NCI-H774 (cell line): ENCODE results near the gene BOLA3.
"Not testable (repeated sequence)": the region's sequence is repeated elsewhere in the genome, so short reads cannot be mapped to it uniquely, and the experiment has no call there.

Source experiments
- DNase-seq: peaks from one replicate; lab custom pipeline; 2025; lab: John Stamatoyannopoulos, UW

The BOLA3 gene

DNA sequence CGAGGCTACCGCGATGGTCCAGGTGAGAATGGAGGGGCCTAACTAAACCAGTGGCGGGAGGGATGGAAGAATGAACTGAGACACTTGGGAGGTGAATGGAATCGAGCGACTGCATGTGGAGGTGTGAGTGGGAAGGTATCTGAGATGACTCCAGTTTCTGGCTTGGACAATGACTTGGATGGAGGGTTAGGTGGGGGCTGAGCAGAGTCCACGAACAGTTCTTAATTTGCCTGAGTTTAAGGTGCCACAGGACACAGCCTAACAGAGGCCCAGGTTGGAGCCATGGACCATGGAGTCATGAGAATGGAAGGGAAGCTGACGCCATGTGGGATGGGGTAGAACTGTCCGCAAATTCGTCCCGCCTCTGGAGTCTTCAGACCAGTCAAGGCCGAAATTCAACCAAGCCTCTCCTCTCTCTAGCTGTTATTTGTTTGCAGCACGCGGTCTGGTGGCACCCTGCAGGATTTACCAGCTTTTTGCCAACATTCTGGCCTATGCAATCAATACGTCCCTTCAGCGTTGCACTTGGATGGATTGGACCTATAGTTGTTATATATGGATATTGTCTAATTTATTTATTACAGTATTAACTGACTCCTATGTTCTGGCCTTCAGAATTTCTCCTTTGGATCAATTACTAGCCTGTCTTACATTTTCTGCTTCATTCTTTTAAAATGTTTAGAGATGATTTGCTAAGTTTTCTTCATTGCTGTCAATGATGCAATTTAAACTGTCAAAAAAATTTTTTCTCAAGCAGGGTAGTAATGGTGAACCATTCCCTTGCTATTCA, 940 bp upstream of the BOLA3 start:
- DNase-seq: no peak

DNA sequence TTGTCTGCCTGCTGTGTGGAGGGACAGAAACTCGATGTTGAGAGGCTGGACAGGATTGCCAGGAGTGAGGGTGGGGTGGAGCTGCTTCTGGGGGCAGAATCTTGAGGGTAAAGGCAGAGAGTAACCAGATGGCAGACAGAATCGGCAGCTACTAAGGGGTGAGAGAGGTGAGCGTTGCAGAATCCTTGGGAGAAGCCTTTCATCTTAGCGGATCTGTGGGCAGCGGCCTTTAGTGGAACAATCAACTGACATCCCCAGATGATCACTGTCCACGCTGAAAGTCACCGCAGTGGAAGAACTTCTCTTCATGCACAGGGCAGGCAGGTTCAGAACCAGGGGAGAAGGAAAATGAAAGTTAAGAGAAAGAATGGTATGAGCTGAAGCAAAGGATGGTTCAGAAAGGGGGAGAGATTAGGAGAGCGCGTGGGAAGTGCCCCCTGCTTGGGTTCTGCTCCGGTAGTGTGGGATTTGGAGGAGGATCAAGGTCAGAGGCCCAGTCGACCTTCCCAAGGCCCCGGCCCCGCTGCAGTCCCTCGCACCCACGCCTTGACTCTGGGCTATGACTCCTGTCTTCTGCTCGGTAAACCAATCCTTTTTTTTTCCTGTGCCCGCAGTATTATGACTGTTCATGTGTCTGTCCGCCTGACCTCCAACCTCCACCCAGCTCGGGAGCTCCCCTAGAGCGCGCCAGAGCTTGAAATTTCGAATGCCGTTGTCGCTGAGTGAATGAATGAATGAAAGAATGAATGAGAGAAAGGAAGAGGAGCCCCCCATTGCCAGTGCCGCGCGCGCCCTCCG, 584 bp downstream of the BOLA3 start:
- no peak for DNase-seq

DNA sequence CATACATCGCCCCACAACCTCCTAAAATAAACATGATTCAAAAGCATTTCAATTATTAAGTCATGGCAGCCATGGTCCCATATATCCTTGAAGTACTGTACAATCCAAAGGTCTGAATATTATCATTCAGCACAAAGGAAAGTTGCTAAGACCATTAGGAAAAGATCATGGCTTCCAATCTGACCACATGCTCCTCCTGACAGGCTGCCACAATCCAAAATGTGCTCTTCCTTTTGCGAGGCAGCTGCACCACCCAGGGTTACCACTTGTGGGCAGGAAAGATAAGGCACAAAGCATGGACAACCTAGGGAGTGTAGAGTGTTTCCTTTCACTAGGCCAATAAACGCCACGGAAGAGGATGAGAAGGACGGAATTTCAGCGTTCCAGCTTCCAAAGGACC, 5.4 kb downstream of the BOLA3 start:
- no peak for DNase-seq

DNA sequence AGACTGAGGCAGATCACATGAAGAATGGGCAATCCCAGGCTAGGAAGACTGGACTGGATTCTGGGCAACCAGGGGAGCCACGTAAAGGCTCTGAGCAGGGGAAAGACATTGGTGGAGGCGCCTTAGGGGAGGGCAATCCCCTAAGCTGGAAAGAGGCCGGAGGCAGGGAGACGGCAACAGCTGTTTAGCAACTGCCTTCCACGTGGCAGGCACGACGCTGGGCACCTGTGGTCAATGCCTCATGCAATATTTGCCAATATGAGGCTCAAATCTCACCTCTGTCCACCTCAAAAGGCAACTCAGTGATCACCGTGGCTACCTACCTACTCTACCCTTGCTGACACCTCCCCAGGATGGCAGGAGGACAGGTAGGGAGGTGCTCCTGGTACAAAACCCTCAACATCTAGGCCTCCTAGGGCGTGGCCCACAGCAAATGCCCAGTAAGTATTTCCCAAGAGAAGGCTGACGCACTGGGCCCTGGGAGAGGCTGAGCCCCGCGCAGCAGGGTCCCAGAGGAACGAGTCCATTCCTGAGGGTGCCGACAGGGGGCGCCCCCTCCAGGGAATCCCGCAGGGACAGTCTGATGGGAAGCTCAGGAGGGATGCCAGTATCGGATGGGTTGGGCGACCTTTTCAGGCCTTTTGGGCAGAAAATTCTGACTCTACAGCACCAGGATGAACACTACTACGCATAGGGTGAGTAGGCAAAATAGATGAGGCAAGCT, 8.9 kb downstream of the BOLA3 start:
- no peak for DNase-seq

DNA sequence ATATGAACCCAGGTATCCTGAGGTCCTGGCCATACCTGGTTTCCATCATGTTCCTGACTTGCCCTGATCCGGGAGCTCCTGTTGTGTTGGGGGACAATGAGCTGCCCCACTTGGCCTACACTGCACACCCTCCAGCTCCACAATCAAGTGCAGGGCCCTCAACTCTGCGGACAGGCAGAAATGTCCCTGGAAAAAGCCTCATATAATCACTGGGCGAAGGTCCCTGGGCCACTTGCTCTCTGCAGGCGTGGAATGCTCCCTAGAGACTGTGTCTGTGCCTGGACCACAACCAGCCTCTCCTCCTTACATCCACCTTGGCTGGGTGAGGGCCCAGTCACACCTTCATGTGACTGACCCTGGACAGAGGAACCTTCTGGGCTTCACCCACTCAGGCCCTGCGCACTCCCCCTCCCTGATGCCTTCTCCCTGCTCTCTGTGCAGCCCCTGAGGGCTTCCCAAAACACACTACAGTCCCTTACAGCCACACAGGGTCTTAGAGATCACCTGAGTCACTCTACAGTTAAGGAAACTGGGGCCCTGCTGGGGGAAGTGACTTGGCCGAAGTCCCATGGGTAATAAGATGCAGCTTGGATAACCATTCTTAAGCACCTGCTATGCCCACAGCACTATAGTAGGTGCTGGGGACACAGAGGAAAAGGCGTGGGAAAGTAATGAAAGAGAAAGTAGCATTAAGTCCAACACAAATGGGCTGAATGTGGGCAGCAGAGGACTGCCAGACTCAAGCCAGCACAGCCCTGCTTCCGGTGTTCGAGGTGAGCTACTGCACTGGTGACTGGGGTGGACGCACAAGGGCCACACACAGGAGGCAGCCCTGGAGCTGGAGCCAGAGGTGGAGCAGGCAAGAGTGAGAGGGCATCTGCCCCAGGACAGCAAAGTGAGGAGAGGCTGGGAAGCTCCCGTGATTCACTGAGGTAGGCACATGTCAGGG, 9.8 kb downstream of the BOLA3 start:
- DNase-seq: no peak

DNA sequence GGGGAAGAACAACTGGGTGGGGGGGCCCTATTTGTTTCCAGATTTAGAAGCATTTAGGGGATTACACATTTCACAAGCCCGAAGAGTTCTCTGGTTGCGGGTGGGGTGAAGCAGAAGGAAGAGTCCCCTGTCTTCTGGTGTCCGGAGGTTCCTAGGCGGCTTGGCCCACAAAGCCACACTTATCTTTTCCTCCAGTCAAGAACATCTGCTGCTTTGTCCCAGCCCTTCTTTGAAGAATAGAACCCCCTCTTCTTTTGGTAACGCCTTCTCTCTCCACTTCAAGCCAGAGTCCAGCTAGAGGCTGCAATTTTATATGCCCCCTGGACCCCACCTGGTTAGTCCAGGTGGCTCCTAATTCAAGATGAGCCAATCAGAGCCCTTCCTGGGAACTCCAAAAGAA, 15.8 kb downstream of the BOLA3 start:
- no peak for DNase-seq

DNA sequence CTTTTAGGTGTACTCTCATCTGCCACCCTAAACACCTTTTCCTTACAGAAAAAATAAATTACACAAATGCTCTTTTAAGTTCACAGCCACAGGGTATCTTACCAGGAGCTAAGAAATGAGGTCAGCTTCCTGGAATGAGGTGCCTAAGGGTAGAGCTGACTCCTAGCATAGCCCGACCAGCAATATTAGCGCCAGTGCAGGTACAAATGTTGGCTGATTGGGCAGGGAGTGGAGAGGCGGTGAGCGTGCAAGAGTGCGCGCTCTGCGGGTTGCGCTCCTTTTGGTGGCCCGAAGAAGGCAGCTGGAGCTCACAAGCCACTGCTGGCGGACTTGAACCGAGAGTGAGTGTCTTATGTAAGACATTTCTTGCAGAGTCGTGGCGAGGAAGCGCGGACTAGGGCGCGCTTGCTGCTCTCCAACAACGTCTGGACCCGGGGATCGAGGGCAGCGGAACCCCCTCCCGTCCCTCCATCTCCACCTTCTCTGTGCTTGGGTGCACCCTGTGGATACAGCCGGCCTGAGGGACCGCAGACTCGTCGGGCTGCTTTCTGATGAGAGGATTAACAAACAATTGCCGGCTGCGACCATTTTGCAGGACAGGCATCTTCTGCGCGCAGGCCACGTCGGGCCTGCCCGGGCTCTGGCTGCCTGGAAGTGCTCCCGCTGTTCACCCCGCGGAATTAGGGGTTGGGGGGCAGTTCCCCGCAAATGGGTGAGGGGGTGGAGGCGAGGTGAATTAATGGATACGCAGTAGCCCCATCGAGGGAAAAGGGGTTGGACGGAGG, 17.3 kb downstream of the BOLA3 start:
- DNase-seq: no peak

DNA sequence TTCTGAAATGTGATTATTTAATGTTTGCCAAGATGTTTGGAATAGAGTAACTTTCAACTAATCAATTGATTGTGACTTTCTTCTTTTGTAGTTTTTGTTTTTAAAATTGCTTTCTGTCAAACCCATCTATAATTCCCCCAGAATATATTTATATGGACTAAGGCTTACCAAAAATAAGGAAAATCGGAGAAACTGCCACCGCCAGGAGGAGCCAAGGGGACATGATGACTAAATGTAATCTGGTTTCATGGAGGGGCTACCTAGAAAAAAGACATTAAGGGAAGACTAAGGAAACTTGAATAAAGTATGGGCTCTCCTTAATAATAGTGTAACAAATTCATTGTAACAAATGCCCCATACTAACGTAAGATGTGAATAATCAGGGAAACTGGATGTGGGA, 19.5 kb downstream of the BOLA3 start:
- DNase-seq: no peak

DNA sequence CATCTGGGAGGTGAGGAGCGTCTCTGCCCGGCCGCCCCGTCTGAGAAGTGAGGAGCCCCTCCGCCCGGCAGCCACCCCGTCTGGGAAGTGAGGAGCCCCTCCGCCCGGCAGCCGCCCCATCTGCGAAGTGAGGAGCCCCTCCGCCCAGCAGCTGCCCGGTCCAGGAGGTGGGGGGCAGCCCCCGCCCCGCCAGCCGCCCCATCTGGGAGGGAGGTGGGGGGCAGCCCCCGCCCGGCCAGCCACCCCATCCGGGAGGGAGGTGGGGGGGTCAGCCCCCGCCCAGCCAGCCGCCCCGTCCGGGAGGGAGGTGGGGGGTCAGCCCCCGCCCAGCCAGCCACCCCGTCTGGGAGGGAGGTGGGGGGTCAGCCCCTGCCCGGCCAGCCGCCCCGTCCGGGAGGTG, 23.8 kb downstream of the BOLA3 start:
- not testable (repeated sequence) for DNase-seq

DNA sequence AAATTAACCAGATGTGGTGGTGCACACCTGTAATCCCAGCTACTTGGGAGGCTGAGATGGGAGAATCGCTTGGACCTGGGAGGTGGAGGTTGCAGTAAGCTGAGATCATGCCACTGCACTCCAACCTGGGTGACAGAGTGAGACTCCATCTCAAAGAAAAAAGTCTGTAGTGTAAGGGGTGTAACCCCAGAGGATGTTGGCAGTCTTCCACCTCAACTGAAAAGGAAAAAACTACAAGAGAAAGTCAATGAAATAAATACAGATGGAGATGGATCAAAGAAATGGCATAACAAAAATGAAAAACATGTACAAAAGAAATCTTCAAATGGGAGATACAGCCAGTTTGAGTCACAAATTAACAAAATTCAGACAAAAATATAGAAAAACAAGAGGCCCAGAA, 25.9 kb downstream of the BOLA3 start:
- DNase-seq: not testable (repeated sequence)

DNA sequence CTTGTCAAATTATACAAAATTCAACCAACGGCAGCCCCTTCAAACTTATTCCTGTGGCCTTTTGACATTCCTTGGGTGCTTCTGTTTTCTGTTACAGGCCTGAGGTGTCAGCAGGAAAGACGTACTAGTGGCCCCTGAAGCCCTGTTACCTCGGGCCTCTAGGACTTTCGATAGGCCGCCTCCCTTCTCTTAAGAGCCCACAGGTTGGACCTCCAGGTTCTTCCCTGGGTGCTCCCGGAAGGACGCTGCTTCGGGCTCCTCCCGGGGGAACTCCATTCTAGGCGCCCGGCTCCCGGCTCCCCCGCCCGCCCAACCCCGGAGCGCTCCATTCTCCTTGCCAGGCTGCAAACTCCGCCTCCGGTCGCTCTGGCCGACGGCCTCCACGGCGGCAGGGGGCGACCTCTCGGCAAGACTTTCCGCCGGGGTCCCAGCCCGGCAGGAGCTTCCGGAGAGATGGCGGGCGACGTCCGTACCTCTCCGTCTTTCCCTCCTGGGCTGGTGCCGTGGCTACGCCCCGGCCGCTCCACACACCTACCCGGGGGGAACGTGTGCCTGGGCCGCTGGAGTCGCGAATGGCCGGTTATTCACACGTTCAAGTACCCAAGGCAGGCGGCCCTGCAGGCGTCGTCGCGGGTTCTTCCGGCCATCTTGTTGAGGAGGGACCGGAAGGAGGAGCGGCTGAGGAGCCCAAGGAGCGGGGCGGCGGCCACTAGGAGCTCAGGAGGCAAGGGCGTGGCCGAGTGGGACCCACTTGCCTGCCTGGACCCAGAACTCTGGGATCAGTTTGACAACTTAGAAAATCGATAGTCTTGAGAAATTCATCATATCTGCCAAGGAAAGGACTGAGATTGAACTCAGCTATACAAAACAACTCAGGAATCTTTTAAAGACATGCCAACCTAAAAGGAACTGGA, 27.5 kb downstream of the BOLA3 start:
- DNase-seq: peak; percentile 79

DNA sequence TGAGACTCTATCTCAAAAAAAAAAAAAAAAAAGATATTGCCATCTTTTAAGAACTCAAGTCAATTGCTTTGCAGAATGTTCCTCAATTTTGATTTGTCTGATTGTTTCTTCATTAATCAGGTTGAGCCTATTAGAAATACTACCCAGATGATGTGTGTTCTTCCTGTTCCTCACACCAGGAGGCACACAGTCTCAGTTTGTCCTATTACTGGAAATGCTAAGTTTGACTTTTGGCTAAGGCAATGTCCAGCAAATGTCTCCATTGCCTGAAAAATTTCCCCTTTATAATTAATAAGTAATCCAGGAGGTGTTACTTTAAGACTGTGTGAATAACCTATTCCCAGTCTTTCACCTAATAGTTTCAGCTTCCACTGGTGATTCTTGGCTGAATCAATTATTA, 28.4 kb downstream of the BOLA3 start:
- DNase-seq: no peak

DNA sequence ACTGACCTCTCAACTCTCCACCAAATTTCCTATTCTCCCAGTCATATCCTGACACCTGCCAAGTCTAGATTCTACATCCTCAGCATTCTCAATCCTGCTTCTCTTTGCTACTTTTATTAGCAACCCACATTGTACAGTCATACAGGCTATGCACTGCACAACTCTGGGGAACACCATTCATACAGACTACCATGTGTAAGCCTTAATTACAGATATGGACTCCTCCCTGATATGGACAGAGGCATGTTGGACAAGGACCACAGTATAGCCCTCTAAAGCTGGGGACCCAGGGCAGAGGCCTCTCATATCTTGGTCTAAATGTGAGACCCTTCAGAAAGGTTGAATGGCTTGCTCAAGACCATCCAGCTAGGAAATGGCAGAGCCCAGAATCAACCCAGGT, 36.3 kb downstream of the BOLA3 start:
- DNase-seq: no peak

DNA sequence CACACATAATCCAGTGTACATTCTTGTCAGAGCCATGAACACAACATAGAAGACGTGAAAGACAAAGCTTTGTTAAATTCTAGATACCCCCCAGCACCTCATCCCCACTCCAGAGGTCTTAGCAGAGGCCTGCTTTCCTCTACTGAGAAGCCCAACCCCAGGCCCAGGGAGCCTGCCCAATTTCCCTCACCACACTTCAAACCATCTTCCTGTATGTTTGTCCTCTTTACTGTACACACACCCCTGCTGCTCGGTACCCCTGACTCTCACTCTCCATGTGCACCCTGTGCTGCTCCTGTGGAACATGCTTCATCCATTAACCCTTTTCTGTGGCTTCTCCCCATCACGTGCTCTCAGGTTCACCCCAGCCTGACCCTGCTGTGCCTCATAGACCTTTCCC, 37.2 kb downstream of the BOLA3 start:
- no peak for DNase-seq

DNA sequence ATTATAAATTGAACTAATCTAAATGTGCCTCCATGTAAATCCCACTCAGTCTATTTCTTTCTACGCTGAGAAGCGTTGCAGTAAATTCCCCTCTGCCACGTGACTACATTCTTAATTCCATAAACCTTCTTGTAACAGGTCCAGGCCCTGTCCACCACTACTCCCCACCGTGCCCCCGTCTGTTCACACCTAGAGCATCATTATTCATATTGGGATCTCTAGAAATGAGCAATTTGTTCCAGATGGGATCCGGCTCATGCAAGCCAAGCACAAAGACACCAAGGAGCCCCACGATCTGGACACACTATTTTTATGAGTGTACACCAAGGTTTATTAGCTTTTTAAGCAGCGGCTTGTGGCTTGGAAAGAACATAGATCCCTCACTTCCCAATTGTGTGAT, 38.2 kb downstream of the BOLA3 start:
- DNase-seq: no peak

DNA sequence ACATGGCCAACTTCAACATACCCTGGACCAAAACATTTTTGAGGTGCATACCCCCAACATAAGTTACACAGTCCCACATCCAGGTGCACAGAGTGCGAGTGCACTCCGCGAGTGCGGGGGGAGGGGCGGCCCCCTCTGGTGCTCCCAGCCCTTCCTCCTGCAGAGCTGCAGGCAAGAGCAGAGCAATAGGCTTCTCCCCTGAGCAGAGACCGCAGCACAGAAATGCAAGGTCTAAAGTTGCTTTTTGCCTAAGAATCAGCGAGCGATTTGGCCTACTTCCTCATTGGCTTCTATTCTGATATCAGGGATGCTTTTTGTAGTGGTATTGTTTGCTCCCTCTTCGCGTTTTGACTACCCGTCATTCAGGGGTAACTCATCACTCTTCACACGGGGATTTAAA, 40.6 kb downstream of the BOLA3 start:
- no peak for DNase-seq

DNA sequence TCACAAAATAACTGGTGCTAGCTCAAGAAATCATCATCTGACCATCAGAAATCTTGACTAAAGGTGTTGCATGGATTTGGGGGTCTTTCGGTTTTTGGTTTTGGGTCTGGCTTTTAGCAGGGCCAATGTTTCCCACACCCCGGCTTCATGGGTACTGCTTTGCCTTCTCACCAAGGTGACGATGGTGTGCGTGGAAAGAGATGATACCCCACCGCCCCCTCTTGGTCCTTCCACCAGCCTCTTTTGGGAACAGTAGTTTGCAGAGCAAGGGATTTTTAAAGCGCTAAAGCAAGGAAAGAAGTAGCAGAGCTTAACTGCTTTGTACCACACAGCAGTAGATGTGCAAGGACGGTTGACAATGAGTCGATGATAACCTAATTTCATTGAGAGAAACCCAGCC, 42.3 kb downstream of the BOLA3 start:
- no peak for DNase-seq

DNA sequence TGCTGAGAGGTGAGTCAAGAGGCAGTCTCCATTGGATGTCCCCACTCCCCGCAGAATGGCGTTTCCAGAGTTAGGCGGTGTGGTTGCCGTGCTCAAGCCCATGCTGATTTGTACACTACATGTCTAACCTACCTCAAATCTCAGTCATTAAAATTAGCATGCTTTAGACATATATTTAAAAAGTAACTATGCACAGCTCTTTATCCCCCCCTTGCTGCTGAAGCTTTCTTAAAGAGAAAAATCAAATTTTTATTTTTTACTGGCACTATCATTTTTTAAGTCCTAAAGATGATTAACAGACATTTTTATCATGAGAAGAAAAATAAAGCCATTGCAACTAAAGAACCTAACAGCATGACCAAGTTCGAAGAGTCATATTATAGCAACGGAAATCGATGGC, 42.9 kb downstream of the BOLA3 start:
- DNase-seq: no peak

DNA sequence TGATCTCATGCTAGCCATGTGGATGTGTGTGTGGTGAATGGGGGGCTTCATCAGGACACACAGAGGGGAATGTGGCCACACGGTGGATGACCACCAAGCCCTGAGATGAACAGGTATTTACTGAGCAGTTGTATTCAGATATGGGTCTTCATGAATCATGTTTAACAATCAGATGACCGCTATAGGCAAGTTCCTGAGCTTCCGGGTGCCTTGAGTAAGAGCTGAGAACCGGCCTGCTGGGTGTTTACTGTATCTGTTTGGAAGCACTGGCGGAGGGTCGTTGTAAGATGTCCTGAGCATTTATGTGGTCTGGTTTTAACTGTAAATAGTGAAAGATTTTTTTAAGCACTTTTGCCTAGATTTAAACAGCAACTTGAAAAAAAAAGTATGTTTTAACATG, 43.9 kb downstream of the BOLA3 start:
- DNase-seq: no peak

DNA sequence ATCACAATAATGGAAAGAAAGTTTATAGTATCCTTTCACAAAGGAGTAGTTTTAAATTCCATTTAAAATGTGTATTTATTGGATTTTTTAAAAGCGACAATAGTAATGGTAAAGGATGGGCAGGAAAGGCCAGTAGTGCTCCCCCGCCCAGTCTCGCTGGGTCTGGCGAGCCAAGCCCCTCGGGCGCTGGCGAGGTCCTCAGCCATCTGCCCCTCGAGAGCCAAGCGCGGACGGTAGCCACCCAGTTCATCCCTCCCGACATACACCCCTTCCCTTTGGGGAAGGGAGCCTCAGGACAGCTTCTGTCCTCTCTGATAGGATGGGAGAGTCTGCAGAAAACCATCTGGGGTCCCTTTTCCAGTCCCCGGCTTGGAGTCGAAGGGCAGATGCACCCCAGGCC, 45.2 kb downstream of the BOLA3 start:
- DNase-seq: no peak
